CD4-positive, alpha-beta T cell treated with Interleukin-2 at 100 ng/mL for 4 hours (primary cell): ENCODE measurements around the gene SFXN2.
"Not testable (repeated sequence)": the region's sequence is repeated elsewhere in the genome, so short reads cannot be mapped to it uniquely, and the experiment has no call there.

ENCODE experiments used
- DNase-seq: peaks from one replicate; pipeline ENCODE4 v3.0.0-alpha.2; 2020; ENCODE audit warnings: low spot score

Gene SFXN2

DNA sequence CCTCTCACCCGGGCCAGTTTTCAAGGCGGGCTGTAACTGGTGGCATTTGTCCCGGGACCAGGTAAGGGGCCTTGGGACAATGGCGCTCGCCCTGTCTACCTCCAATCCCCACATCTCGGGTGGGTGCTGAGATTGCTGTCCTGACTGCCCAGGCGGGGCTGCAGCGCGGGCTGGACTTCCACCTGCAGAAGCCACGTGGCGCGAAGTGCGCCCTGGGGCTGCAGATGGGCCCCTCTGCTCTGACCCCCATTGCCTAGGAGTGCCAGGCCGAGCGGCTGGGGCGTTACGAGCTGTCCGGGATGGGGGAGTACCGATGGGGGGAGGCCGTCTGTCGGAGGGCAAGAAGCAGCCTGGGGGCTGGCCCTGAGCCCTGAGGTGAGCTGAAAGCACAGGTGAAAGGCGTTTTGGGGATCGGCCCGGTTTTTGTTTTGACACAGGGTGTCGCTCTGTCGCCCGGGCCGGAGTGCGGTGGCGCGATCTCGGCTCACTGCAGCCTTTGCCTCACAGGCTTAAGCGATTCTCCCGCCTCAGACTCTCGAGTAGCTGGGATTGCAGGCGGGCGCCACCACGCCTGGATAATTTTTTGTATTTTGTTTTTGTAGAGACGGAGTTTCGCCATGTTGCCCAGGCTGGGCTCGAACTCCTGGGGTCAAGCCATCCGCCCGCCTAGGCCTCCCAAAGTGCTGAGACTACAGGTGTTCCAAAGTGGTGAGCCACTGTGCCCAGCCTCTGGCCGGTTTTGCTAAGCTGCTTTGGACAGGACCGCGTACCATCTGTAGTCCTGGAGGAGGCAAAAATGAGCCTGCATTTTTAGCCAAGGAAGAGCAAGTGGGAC lies at the start of gene SFXN2:
TSS of gene SFXN2 (plus strand) at position 16 of the 835 bp plus-strand sequence. CDS start 12,001 bp downstream, outside the sequence.
- DNase-seq = peak; percentile 51

DNA sequence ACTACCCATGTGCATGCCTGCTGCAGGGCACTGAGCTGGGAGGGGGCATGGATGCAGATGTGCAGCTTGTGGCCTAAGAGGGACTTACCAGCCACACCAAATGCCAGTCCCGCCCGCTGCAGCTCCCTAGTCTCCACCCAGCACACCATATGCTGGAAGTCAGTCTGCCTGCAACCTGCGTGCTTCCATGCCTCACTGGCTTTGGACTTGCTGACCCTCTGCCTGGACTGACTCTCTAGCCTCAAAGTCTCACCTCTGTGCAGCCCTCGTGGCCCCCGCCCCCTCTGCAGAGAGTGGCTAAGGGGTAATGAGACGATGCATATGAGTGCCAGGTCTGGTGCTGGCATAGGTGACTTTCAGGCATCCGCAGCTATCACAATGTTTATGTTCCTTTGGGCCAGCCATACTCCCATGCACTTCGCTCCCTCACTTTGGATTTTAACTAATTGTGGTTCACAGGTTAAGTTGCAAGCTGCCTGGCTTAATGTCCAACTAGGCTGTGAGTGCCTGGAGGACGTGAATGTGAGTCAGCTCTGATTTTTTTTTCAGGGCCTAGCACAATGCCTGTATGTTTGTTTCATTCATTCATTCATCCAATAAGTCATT lies 48.4 kb upstream of the SFXN2 start:
- DNase-seq = no peak

GRCh38 chr10:102667411-102667810 lies 47.0 kb upstream of the SFXN2 start:
- DNase-seq = not testable (repeated sequence)

DNA sequence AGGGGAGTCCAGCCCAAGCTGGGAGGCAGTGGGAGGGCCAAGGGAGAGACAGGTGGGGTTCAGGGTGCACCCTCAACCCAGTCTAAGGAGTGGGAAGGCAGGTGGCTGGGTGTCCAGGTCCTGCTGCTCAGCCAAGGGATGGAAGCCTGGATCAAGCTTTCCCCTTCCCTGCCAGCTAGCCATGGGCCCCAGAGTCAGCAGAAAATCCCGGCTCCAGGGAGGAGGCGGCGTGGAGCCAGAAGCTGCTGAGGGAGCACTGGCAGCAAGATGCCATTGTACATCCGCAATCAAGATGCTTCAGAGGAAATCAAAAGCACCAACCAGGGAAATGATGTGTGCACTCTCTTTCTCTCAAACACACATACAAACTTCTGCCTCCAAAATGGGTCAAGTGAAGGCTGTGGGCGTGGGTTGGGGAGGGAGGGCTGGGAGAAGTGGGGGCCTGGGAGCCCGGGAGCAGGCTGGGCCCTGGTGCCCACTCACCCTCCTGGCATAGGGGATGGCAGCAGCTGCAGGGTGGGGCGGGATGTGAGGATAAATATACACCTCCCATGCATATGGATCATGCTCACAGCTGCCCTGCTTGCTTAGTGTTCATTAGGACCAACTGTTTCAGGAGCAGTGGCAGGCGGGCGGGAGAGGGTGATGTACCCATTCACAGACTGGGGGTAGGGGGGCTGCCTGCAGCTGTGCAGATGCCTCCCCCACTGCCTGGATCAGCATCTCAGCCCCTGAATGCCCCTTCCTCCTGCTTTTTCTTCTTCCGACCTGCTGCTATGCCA lies 45.9 kb upstream of the SFXN2 start:
- DNase-seq = no peak

DNA sequence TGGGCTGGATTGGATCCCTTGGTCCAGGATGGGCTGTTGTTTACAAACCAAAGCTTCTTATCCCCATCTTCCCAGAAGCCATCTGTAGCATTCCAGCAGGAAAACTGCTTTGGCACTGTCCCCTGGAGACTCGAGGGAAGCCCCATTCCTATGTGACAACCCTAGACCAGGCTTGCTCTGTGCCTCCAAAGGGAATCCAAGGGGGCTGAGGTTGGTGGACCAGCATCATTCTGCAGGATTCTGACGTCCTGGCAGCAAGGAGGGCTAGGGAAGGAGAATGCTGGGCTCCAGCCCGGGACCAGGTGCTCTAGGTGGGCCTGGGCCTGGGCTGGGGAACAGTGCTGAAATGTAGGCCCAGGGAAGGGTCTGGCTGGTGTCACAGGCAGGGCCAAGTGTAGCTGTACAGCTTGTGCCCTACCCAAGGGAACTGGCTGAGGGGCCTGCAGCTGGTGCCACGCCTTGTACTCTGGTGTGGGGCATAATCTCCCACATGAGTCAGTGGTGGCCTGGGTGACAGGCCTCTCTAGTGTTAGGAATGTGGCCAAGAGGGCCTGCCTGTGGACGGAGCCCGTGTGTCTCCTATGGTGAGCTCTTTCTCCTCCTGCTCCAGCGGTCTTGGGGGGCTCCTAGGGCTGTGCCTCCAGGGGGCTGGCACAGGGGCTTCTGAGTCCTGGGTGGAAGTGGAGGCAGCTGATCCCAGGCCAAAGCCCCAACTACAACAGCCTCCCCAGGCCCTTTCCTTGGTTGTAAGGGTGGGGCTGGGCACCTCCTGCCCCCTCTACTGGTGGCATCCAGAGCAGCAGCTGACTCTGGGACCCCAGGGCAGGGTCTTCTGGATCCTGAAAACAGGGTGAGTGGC lies 45.0 kb upstream of the SFXN2 start:
- DNase-seq = no peak

DNA sequence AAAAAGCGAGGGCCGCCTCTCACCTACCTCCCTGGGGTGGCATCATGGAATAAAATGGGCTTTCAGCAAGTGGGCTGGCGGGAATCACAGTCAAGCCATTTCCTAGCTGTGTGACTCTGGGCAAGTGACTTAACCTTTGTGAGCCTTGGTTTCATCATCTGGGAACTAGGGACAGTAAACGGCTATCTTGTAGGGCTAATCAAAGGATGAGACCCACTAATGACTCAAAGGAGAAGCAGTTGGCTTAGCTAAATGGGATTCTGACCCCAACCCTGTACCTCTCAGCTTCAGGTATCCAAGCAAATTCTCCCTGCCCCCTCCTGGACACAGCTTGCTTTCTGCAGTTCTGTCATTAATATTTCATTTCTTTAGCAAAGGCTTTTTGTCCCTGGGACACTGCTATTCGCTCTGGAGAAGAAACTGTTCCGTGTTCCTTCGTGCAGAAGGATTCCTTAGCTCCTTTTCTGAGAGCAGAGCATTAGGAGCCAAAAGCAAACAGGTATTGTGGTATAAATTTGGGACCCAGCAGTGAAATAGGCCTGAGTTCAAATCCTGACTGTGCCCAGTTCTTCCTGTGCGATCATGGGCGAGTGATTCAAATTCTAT lies 44.3 kb upstream of the SFXN2 start:
- no peak for DNase-seq

DNA sequence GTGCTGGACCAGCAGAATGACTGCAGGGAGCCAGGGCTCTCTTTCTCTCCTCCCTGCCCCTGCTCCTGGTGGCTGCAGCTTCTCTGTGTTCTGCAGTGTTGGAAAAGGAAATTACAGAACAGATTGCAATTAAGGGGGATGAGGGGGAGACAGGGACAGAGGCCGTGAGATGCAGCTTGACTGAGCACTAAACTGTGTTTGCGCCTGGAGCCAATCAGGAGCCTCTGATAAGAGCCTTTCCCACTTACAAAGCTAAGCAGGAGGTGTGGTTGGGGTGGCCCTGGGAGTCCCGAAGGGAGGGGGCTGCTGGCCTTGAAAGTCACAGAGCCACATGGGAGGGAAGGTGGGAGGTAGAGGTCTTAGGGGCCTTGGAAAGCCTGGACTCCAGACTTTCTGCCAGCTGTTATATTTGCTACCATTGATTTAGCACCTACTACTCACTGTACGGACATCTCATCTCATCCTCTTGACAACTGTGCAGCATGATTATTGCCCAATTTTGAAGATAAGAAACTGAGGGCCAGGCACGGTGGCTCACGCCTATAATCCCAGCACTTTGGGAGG lies 43.5 kb upstream of the SFXN2 start:
- DNase-seq = no peak

DNA sequence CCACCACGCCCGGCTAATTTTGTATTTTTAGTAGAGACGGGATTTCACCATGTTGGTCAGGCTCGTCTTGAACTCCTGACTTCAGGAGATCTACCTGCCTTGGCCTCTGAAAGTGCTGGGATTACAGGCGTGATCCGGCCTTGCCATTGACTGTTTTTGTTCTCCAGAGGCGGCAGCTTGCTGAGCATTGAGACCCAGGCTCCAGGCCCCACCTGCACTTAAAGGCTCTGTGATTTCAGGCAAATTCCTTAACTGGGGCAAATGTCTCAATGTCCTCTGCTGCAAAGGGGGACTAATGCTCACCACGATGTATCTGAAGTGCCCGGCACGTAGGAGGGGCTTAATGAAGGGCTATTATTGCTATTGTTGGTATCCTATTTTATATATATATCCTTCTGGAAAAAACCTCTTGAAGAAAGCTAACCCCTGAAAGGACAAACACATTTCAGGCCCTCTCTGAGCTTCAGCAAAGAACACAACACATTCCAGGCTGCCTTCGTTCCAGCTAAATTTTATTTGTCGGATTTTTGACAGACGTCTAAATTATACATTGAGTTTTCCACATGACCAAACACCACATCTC lies 41.1 kb upstream of the SFXN2 start:
- DNase-seq = no peak

GRCh38 chr10:102673819-102674511 lies 40.5 kb upstream of the SFXN2 start:
- DNase-seq = peak; percentile 84

DNA sequence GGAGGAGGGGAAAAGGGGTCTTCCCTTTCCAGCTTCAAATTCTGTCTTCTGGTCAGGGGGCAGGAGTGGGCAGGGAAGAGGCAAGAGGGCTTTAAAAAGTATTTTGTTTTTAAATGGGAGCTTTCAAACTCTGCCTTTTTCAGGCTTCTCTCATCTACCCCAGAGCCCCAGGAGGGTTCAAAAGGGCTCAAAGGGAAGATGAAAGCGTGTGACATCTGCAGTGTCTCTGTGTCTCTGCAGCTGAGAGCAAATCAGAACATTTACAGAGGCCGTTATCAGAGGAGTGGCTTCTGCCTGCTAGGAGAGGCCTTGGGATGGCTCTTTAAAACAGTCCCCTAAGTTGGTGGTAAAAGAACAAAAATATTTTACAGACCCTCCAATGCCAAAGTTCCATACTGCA lies 39.9 kb upstream of the SFXN2 start:
- peak; percentile 42 for DNase-seq

- no peak for DNase-seq
Measured at GRCh38 chr10:102675011-102675665, 39.3 kb upstream of the SFXN2 start.

DNA sequence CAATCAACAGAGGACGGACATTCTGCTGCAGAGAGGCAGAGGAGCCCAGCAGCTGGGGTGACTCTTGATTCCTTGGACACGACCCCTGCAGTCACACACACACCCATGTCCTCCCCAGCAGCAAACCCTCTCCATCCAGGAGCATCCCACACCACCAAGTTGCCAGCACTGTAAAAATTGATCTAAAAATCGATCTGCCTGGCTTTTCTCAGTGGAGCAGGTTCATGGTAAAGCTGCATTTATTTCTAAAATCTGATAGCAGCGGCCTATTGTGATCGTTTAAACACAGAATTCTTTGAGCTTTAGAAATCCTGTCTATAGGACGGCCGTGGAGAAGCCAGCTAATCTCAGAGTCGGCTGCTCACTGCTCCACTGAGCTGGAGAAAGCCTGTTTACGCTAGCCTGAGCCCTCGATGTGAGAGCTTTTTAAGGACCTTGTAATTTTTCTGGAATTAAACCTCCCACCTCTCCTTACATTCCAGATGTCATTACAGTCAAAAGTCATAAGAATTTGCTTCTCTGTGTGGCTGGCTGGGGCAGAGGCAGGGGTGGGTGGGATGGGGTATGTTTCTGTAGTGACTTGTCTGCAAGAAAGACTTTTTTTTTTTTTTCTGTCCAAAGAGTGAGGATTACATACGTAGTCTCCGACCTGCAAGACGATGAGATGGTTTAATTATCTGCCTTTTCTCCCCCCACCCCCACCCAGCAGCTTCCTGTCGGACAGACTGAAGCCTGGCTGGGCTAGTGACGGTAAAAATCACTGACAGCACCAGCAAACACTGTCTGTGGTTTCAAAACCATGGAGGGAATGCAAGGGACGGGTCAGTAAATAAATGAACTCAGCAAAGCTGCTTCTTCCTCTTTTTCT lies 38.5 kb upstream of the SFXN2 start:
- DNase-seq = no peak

- DNase-seq = no peak
Measured at GRCh38 chr10:102676534-102677315, 37.7 kb upstream of the SFXN2 start.

GRCh38 chr10:102677331-102678067 lies 36.9 kb upstream of the SFXN2 start:
- DNase-seq = no peak

DNA sequence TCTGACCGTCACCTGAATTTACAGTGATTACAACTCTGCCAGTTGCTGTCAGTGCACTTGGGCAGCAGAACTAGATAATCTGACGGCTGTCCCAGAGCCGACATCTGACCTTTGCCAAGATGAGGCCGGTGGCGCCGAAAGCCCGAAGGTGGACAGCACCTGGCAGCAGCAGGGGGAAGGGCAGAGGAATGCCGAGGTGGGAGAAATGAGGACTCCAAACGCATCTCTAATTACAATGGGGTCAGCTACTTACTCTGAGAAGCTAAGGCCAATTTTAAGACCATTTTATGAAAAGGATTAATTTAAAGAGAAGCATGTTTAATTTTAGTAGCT lies 36.4 kb upstream of the SFXN2 start:
- DNase-seq = no peak

- DNase-seq = peak; percentile 23
Measured at GRCh38 chr10:102678842-102679289, 35.6 kb upstream of the SFXN2 start.

- DNase-seq = no peak
Measured at GRCh38 chr10:102679596-102679995, 34.8 kb upstream of the SFXN2 start.
